Hepatocyte (in vitro differentiated cells): ENCODE results near the gene PNMA1. TPM values are rescaled to one million over a fixed set of nuclear protein-coding genes. Genes with fewer than 3 reads are reported as not detected.

Experiments
- DNase-seq: peaks from one replicate; pipeline ENCODE4 v3.0.0-alpha.2; 2016; ENCODE audit warnings: low spot score
- H2AFZ ChIP-seq: fragments of 200-600 bp; sonication (generic); 2 replicates; pipeline ENCODE4 v1.6.0; 2016; ENCODE audit warnings: antibody characterized with exemption, mild to moderate bottlenecking
- H3K27ac ChIP-seq: fragments of 200-600 bp; sonication (generic); 2 replicates; pipeline ENCODE4 v1.5.1; 2016; ENCODE audit warnings: mild to moderate bottlenecking
- H3K27me3 ChIP-seq: fragments of 200-600 bp; sonication (generic); 2 replicates; pipeline ENCODE4 v1.6.1; 2016
- H3K36me3 ChIP-seq: fragments of 200-600 bp; sonication (generic); replicated peaks from 2 replicates; pipeline ENCODE4 v1.5.1; 2016; ENCODE audit warnings: low read depth; ENCODE audit not compliant: insufficient read depth
- H3K4me1 ChIP-seq: fragments of 200-600 bp; sonication (generic); 2 replicates; pipeline ENCODE4 v1.5.1; 2016; ENCODE audit warnings: mild to moderate bottlenecking, moderate library complexity; ENCODE audit not compliant: insufficient read depth
- H3K4me2 ChIP-seq: fragments of 200-600 bp; sonication (generic); 2 replicates; pipeline ENCODE4 v1.6.0; 2016
- H3K4me3 ChIP-seq: fragments of 200-600 bp; sonication (generic); 2 replicates; pipeline ENCODE4 v1.5.1; 2016; ENCODE audit warnings: mild to moderate bottlenecking
- H3K79me2 ChIP-seq: fragments of 200-600 bp; sonication (generic); 2 replicates; pipeline ENCODE4 v1.6.0; 2017; ENCODE audit warnings: mild to moderate bottlenecking
- H3K9me2 ChIP-seq: fragments of 200-600 bp; sonication (generic); replicated peaks from 2 replicates; pipeline ENCODE4 v1.6.0; 2017; ENCODE audit warnings: mild to moderate bottlenecking; ENCODE audit not compliant: insufficient read depth
- H3K9me3 ChIP-seq: fragments of 200-600 bp; sonication (generic); 2 replicates; pipeline ENCODE4 v1.5.1; 2016; ENCODE audit warnings: low read depth, mild to moderate bottlenecking
- H4K20me1 ChIP-seq: fragments of 200-600 bp; sonication (generic); 2 replicates; pipeline ENCODE4 v1.6.0; 2016; ENCODE audit warnings: mild to moderate bottlenecking; ENCODE audit not compliant: insufficient read depth, poor library complexity, severe bottlenecking
- EZH2 ChIP-seq: fragments of 200-600 bp; sonication (generic); IDR thresholded peaks from 2 replicates; pipeline ENCODE4 v1.6.1; 2016; ENCODE audit warnings: antibody characterized with exemption, mild to moderate bottlenecking, borderline replicate concordance
- EZH2phosphoT487 ChIP-seq: fragments of 200-600 bp; sonication (generic); IDR thresholded peaks from one replicate; pipeline ENCODE4 v1.6.1; 2018; ENCODE audit warnings: antibody characterized with exemption, mild to moderate bottlenecking, low read depth, moderate library complexity; ENCODE audit not compliant: unreplicated experiment, severe bottlenecking
- WGBS: methylation state at CpG from one replicate; pipeline ENCODE4 v1.1.6; 2016; ENCODE audit warnings: low lambda C conversion rate; ENCODE audit errors: missing lambda C conversion rate; 5-methylcytosine and 5-hydroxymethylcytosine counted together
- microRNA-seq: library from miRNA; unstranded; fragments of <30 nt; microRNA quantifications from one replicate; pipeline ENCODE4, GENCODE V29; 2017
- polyA plus RNA-seq: library from polyadenylated mRNA; unstranded; fragments of >200 nt; fragmentation: Nextera tagmentation; extraction: Ambion mirVana; gene quantifications from 2 replicates; pipeline ENCODE4 v1.2.1, GENCODE V29; 2016
- small RNA-seq: library from RNA; depleted of rRNA; stranded (forward); fragments of <200 nt; gene quantifications from one replicate; pipeline ENCODE3, GENCODE V24; 2014
- total RNA-seq: library from RNA; depleted of rRNA; stranded (reverse); fragments of >200 nt; gene quantifications from 2 replicates; pipeline ENCODE4 v1.2.3, GENCODE V29; 2014
- TF ChIP-seq, protein P1 (sequence below): fragments of 200-600 bp; sonication (generic); IDR thresholded peaks from 2 replicates; pipeline ENCODE4 v1.5.1; 2016; ENCODE audit warnings: antibody characterized with exemption, mild to moderate bottlenecking; ENCODE audit not compliant: poor library complexity

Gene PNMA1
- total and polyA plus RNA-seq, 2 experiments from 2014 or later, result 27.3 to 45.7 TPM

DNA sequence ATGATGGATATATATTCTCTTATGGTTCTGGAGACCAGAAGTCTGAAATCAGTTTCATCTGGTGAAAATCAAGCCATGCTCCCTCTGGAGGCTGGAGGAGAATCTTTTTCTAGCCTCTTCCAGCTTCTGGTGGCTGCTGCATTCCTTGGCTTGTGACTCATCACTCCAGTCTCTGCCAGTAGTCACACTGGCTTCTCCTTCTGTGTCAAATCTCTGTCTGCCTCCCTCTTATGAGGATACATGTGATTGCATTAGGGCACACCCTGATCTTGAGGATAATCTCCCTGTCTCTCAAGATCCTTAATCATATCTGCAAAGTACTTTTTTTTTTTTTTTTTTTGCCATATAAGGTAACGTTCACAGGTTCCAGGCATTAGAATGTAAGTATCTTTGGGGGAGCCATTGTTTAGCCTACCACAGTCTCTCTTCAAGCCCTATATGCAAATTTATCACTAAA is 51.7 kb downstream of the PNMA1 start:
- H3K4me1 ChIP-seq, result no peaks in the 10 kb centered on the region
- H3K79me2 ChIP-seq, result no peaks in the 10 kb centered on the region
- H3K27me3 ChIP-seq, result no peaks in the 10 kb centered on the region
- H4K20me1 ChIP-seq, result no peaks in the 10 kb centered on the region
- TF ChIP-seq, protein P1, sequence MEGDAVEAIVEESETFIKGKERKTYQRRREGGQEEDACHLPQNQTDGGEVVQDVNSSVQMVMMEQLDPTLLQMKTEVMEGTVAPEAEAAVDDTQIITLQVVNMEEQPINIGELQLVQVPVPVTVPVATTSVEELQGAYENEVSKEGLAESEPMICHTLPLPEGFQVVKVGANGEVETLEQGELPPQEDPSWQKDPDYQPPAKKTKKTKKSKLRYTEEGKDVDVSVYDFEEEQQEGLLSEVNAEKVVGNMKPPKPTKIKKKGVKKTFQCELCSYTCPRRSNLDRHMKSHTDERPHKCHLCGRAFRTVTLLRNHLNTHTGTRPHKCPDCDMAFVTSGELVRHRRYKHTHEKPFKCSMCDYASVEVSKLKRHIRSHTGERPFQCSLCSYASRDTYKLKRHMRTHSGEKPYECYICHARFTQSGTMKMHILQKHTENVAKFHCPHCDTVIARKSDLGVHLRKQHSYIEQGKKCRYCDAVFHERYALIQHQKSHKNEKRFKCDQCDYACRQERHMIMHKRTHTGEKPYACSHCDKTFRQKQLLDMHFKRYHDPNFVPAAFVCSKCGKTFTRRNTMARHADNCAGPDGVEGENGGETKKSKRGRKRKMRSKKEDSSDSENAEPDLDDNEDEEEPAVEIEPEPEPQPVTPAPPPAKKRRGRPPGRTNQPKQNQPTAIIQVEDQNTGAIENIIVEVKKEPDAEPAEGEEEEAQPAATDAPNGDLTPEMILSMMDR, result peak; percentile 22
- TF ChIP-seq EZH2 (no peak), EZH2phosphoT487 (no peak)
- no peaks in the 10 kb centered on the region for H3K9me3 ChIP-seq
- WGBS, result 73% methylated on average over 1 of the region's 1 CpG
- no peak overlapping the region for H3K4me2 ChIP-seq
- no peak overlapping the region for H3K4me3 ChIP-seq
- no peak overlapping the region for H2AFZ ChIP-seq
- DNase-seq, result peak; percentile 68
- H3K27ac ChIP-seq, result no peak overlapping the region
- H3K9me2 ChIP-seq, result no peaks in the 10 kb centered on the region
- H3K36me3 ChIP-seq, result no peaks in the 10 kb centered on the region

DNA sequence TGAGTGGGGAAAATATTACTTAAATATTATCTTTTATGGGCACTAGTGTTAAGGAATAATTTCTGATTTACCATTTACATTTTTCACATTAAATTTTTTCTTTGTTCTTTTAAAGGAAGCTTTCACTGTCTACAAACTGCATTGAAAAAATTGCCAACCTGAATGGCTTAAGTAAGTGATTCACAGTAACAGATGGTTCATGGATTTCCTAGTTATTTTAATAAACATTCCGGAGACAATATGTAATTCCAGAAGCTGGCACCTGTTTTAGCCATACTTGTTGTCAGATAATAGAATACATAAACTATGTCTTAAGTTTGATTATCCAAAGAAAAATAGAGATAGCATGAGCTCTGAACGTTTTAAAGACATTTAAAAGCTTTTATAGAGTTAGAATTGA is 52.3 kb downstream of the PNMA1 start:
- Histone ChIP-seq H3K36me3 (no peaks in the 10 kb centered on the region), H3K27ac (no peak overlapping the region), H3K9me3 (no peaks in the 10 kb centered on the region), H3K4me3 (no peak overlapping the region), H3K9me2 (no peaks in the 10 kb centered on the region), H3K79me2 (no peaks in the 10 kb centered on the region), H3K27me3 (no peaks in the 10 kb centered on the region), H3K4me1 (no peaks in the 10 kb centered on the region), H2AFZ (no peak overlapping the region), H4K20me1 (no peaks in the 10 kb centered on the region), H3K4me2 (no peak overlapping the region)
- 87% methylated on average over 2 of the region's 2 CpGs for WGBS
- no peak for DNase-seq
- TF ChIP-seq, protein P1, result no peak
- TF ChIP-seq EZH2 (no peak), EZH2phosphoT487 (no peak)

Small RNA genes lying within 50 kb of the gene (microRNA-seq; reads per million reads assigned to microRNA genes)
- not detected for gene MIR4505

Small RNA genes lying within 50 kb of the gene (small RNA-seq; reads per million reads assigned to genes)
- gene MIR4505, result not detected

Other genes starting within 250 kb of the PNMA1 start
- 12.6 and 13.1 TPM in 2 replicates for gene RIOX1, start 223.5 kb downstream of the PNMA1 start, total RNA-seq
- gene RIOX1, start 223.5 kb downstream of the PNMA1 start, polyA plus RNA-seq, result 10.1 and 15.6 TPM in 2 replicates
- 21.2 and 28.3 TPM in 2 replicates for gene ACOT1, start 177.2 kb downstream of the PNMA1 start, total RNA-seq
- gene ACOT1, start 177.2 kb downstream of the PNMA1 start, polyA plus RNA-seq, result 10.7 and 13.0 TPM in 2 replicates
- 0.17 and 0.44 TPM in 2 replicates for gene HEATR4, start 155.4 kb downstream of the PNMA1 start, total RNA-seq
- gene HEATR4, start 155.4 kb downstream of the PNMA1 start, polyA plus RNA-seq, result 0.69 and 1.1 TPM in 2 replicates
- gene ACOT2, start 145.2 kb downstream of the PNMA1 start, total RNA-seq, result 58.8 and 70.2 TPM in 2 replicates
- gene ACOT2, start 145.2 kb downstream of the PNMA1 start, polyA plus RNA-seq, result 43.6 and 44.2 TPM in 2 replicates
- 2.5 and 2.8 TPM in 2 replicates for gene ACOT4, start 122.5 kb downstream of the PNMA1 start, total RNA-seq
- 2.1 and 2.4 TPM in 2 replicates for gene ACOT4, start 122.5 kb downstream of the PNMA1 start, polyA plus RNA-seq
- not detected in 2 replicates for gene ACOT6, start 101.9 kb downstream of the PNMA1 start, total RNA-seq
- not detected in 2 replicates for gene ACOT6, start 101.9 kb downstream of the PNMA1 start, polyA plus RNA-seq
- 5.4 and 6.9 TPM in 2 replicates for gene DNAL1, start 69.4 kb downstream of the PNMA1 start, total RNA-seq
- gene DNAL1, start 69.4 kb downstream of the PNMA1 start, polyA plus RNA-seq, result 5.7 and 6.0 TPM in 2 replicates
- gene PTGR2, start 137.4 kb upstream of the PNMA1 start, total RNA-seq, result 8.3 and 11.7 TPM in 2 replicates
- gene PTGR2, start 137.4 kb upstream of the PNMA1 start, polyA plus RNA-seq, result 7.1 and 7.4 TPM in 2 replicates
- gene ZNF410, start 172.5 kb upstream of the PNMA1 start, total RNA-seq, result 61.7 and 70.4 TPM in 2 replicates
- 32.9 and 42.1 TPM in 2 replicates for gene ZNF410, start 172.5 kb upstream of the PNMA1 start, polyA plus RNA-seq
- 2.3 and 3.3 TPM in 2 replicates for gene FAM161B, start 235.7 kb upstream of the PNMA1 start, total RNA-seq
- 0.77 and 2.0 TPM in 2 replicates for gene FAM161B, start 235.7 kb upstream of the PNMA1 start, polyA plus RNA-seq
- gene COQ6, start 235.9 kb upstream of the PNMA1 start, total RNA-seq, result 18.7 and 29.5 TPM in 2 replicates
- 21.8 and 24.7 TPM in 2 replicates for gene COQ6, start 235.9 kb upstream of the PNMA1 start, polyA plus RNA-seq